Epidermal melanocyte (primary cell): ENCODE measurements around the gene CAB39L.
A peak's percentile ranks its signal among the peaks of the same experiment; 100 is the strongest.

ENCODE experiments used
- DNase-seq: peaks from one replicate; pipeline ENCODE4 v3.0.0; 2011; ENCODE audit warnings: low spot score; ENCODE audit not compliant: insufficient read length

Gene CAB39L

DNA sequence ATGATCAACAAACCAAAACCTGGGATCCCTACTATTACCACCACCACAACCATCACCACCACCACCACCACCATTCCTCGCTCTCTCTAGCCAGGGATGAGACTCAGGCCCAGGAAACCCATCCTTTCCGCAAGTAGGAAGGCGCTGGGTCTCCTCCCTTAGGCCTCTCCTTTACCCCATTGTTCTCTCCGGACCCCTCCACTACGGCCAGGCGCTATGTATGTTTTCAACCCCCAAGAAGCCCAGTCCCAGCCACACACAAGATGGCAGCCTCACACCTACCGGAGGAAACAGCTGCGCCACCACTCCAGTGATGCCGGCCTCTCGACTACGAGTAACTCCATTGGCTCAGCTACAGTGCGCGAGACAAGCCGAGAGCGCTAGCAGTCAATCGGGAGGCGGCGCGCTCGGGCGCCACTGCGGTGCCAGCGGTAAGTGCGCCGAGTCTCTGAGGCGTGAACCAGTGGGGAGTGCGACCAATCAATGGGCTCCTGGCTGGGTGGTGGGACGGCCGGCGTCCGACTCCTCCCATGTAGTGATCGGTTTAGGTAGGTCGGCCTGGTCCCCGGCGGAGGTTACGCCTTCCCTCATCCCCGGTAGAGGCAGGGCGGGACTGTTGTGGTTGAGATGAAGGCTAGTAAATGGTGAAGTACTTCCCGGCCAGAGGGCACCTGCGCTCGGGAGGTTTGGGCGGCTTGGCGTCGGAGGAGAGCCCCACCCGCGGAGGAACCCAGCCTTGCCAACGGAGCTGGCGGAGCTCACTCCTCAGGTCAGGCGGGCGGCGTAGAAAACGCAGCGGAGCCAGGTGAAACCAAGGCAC lies at the start of gene CAB39L, which contains the start of gene SETDB2:
Gene CAB39L, minus strand, starts transcription at position 361 of the 820 bp plus-strand sequence. CDS start 61,154 bp downstream, outside the sequence.
Gene SETDB2, plus strand, starts transcription at position 571 of the 820 bp plus-strand sequence. CDS start 7,620 bp downstream, outside the sequence.
- peak; percentile 77 for DNase-seq

GRCh38 chr13:49488563-49488962 lies 44.7 kb upstream of the CAB39L start:
- no peak for DNase-seq

DNA sequence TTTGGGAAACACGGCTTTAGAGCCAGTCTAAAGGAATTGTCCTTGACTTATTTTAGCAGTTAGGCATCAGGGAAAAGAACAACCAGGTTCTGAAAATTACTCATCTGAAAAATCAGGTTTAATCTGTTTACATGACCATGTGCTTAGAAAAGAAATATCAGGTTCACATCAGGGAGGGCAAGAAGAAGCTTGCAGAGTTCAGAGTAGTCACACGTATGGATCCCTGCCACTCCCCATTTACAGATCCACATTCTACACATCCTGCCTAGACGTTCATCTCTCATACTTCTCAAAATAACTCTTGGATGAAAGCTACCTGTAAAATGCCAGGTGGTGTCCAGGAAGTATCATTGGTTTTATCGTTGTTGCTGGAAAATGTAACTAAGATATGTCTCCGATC lies 37.9 kb upstream of the CAB39L start:
- DNase-seq: no peak

DNA sequence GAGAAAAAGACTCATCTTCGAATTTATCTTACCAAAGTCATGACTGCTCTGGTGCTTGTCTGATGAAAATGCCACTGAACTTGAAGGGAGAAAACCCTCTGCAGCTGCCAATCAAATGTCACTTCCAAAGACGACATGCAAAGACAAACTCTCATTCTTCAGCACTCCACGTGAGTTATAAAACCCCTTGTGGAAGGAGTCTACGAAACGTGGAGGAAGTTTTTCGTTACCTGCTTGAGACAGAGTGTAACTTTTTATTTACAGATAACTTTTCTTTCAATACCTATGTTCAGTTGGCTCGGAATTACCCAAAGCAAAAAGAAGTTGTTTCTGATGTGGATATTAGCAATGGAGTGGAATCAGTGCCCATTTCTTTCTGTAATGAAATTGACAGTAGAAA lies 32.7 kb upstream of the CAB39L start:
- DNase-seq: no peak

GRCh38 chr13:49472186-49472585 lies 28.3 kb upstream of the CAB39L start:
- no peak for DNase-seq

- no peak for DNase-seq
Measured at GRCh38 chr13:49466292-49466838, 22.5 kb upstream of the CAB39L start.

DNA sequence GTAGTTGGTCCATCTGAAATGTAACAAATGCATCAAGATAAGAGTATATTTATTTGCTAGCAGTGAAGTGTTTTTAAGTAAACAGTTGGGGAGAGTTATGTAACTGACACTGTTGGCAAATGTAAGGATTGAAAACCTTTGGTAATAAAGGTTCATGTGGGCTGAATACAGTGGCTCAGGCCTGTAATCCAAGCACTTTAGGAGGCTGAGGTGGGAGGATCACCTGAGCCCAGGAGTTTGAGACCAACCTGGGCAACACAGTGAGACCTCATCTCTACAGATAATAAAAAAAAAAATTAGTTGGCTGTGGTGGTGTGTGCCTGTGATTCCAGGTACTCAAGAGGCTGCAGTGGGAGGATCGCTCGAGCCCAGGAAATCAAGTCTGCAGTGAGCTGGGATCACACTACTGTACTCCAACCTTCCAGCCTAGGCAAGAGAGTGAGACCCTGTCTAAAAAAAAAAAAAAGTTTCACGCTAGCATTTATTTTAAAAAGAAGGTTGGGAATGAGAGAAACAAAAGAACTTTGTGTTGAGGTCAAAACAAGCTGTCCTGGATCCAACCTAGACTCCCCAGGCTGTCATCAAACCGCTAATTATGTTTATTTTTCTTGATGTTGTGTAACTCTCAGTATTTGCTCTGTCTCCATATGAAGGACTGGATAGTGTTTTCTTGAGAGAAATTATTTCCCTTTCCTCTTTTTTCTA lies 20.9 kb upstream of the CAB39L start:
- DNase-seq: no peak

- DNase-seq: no peak
Measured at GRCh38 chr13:49464085-49464484, 20.2 kb upstream of the CAB39L start.

GRCh38 chr13:49459580-49459979 lies 15.7 kb upstream of the CAB39L start:
- no peak for DNase-seq

- DNase-seq: no peak
Measured at GRCh38 chr13:49457221-49457620, 13.4 kb upstream of the CAB39L start.

DNA sequence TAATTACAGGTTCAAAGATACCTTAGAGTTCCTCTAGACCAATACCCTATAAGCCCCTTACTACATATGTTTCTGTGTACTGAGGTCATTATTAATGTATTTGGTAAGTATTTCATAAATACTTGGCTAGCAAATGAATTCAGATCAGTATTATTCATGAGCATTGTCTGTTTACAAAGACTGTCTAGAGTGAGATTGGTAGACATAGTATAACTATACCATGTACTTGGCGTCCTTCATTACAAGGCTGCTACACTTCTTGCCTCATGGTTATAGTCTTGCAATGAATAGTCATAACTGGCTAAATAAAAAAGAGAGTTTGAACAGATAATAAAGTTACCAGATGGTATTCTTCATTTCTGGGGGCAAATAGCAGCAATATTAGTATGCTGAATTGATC lies 12.3 kb upstream of the CAB39L start:
- DNase-seq: no peak

DNA sequence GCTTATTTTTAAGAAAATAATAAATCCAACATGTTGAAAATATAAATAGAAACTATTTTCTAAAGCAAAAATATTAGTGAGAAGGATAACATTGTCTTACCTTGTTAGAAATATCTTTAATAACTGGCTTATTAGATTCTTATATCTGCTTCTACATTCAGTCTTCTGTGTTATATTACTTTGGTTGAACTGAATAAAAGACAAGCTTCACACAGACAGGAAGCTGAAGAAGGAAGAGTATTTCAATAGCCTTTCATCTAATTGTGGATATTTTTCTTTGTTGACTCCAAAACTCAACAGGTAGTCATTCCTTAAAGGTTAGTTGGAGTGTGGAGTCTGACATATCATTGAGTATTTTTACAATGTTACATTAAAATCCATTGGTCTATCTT lies 11.1 kb upstream of the CAB39L start:
- DNase-seq: no peak

DNA sequence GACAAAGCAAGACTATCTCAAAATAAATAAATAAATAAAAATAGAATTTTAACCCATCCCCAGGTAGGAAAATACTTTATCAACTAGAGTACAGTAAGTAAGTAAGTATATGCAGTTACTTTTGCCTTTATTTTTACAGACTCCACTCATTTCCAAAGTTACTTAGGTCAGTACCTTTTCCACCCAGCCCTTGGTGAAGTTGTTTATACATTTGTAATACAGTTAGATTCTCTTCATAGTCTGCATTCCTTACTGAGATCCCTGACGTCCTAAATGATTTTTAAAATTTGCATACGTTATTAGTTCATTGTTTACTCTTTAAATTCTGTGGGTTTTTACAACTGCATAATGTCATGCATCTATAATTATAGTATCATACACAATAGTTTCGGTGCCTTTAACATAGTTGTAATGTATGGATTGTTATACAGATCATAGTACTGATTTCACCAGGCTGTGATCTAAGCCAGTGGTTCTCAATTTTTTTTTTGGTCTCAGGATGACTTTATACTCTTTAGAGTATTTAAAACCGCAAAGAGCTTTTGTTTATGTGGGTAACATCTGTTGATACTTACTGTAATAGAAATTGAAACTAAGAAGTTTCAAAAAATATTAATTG lies 10.6 kb upstream of the CAB39L start:
- no peak for DNase-seq

GRCh38 chr13:49453465-49453864 lies 9.6 kb upstream of the CAB39L start:
- no peak for DNase-seq

DNA sequence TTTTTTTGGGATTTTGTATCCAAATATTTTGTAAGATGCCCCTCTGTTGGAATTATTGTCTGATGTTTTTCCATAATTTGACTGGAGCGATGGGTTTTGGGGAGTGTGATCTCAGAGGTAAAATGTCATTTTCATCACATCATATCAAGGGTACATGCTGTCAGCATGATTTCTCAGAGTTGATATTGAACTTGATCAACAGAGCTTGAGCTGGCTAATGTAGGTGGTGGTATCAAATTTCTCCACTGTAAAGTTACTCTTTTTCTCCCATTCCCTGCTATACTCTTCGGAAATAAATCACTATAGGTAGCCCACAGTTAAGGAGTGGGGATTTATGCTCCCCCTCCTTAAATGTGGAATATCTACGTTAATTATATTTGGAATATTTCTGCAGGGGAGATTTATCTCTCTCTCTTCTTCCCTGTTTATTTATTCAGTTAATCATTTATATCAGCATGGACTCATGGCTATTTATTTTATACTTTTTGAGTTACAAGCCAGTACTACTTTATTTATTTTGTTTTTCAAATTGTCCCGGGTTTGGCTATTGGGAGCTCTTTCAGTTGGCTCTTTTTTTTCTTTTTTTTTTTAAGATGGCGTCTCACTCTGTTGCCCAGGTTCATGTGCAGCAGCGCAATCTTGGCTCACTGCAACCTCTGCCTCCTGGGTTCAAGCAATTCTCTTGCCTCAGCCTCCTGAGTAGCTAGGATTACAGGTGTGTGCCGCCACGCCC lies 9.0 kb upstream of the CAB39L start:
- DNase-seq: no peak

DNA sequence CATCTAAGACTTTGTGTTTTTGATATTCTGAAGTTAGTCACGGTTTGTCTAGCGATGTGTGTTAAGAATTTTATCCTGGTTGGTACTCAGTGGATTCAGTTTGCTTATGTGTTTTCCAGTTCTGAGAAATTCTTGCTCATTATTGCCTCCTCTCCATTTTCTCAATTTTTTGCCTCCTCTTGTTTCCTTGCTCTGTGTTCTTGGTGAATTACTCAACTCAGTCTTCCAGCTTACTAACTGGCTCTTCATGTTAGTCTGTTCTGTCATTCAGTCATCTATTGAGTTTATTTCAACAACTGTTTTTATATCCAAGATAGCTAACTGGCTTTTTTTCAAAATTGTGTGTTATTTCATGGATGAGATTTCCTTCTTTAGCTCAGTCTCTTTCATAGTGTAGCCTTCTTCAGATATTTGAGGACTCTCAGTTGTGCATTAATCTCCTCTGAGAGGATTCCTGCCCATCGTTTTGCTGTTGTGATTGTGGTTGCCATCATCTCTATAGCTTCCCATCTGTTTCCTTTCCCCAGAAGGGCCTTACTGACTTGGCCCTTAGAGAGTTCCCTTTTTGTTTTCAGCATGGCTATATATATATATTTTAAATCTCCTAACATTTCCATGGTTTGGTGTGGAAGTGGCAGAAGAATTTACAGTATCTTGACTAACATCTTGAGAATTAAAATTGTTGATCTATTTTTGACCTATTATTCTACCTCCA lies 6.4 kb upstream of the CAB39L start:
- no peak for DNase-seq

- DNase-seq: no peak
Measured at GRCh38 chr13:49448753-49449152, 4.9 kb upstream of the CAB39L start.

- DNase-seq: no peak
Measured at GRCh38 chr13:49446473-49446872, 2.6 kb upstream of the CAB39L start.

- DNase-seq: peak; percentile 43
Measured at GRCh38 chr13:49444524-49445395, 896 bp upstream of the CAB39L start.

DNA sequence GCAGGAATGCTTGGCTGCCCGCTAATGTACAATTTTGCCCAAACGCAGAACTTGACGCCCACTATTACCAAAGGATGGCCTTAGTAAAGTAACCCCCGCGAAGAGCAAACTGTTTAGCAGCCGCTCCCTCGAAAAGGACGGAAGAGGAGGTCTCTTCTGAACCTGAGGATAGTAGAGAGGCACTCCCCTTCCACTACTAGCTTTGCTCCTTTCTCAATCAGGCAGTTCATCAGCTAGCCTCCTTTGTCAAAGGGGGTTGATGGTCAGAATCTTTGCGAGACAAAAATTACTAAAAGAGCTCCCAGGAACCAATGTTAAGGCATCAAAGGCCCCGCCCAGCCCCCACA lies 534 bp downstream of the CAB39L start:
- peak; percentile 40 for DNase-seq
